ENCODE measurements around the gene FAM8A1.
"Not testable (repeated sequence)": the region's sequence is repeated elsewhere in the genome, so short reads cannot be mapped to it uniquely, and the experiment has no call there.

Gene FAM8A1

GRCh38 chr6:17599877-17600526 lies at the start of gene FAM8A1:
FAM8A1 (plus strand) TSS chr6:17600302; CDS start chr6:17600410, 108 bp downstream.
- peak; percentile 80 for DNase-seq

GRCh38 chr6:17551383-17551958 lies 48.6 kb upstream of the FAM8A1 start:
- no peak for DNase-seq

GRCh38 chr6:17552861-17553260 lies 47.2 kb upstream of the FAM8A1 start:
- no peak for DNase-seq

- DNase-seq: no peak
Measured at GRCh38 chr6:17556014-17556413, 44.1 kb upstream of the FAM8A1 start.

GRCh38 chr6:17562636-17563035 lies 37.5 kb upstream of the FAM8A1 start:
- DNase-seq: no peak

- DNase-seq: no peak
Measured at GRCh38 chr6:17565399-17565798, 34.7 kb upstream of the FAM8A1 start.

GRCh38 chr6:17574866-17575560 lies 25.1 kb upstream of the FAM8A1 start:
- peak; percentile 75 for DNase-seq

GRCh38 chr6:17577059-17577458 lies 23.0 kb upstream of the FAM8A1 start:
- no peak for DNase-seq

GRCh38 chr6:17580518-17581048 lies 19.5 kb upstream of the FAM8A1 start:
- no peak for DNase-seq

- DNase-seq: not testable (repeated sequence)
Measured at GRCh38 chr6:17581282-17581681, 18.8 kb upstream of the FAM8A1 start.

GRCh38 chr6:17583811-17584210 lies 16.3 kb upstream of the FAM8A1 start:
- DNase-seq: peak; percentile 24

GRCh38 chr6:17584241-17584803 lies 15.8 kb upstream of the FAM8A1 start:
- DNase-seq: peak; percentile 72

GRCh38 chr6:17585766-17586490 lies 14.2 kb upstream of the FAM8A1 start:
- peak; percentile 5 for DNase-seq

GRCh38 chr6:17586623-17587022 lies 13.5 kb upstream of the FAM8A1 start:
- not testable (repeated sequence) for DNase-seq

- DNase-seq: no peak
Measured at GRCh38 chr6:17588011-17588410, 12.1 kb upstream of the FAM8A1 start.

GRCh38 chr6:17589406-17590096 lies 10.6 kb upstream of the FAM8A1 start:
- DNase-seq: peak; percentile 91

- DNase-seq: no peak
Measured at GRCh38 chr6:17591287-17591686, 8.8 kb upstream of the FAM8A1 start.

- no peak for DNase-seq
Measured at GRCh38 chr6:17593246-17593645, 6.9 kb upstream of the FAM8A1 start.

GRCh38 chr6:17596085-17596484 lies 4.0 kb upstream of the FAM8A1 start:
- no peak for DNase-seq

GRCh38 chr6:17600527-17601385 lies 654 bp downstream of the FAM8A1 start:
- DNase-seq: peak; percentile 31

GRCh38 chr6:17601386-17601703 lies 1.2 kb downstream of the FAM8A1 start:
- DNase-seq: no peak
